NCI-H2081 treated with DMSO at 0.1 percent for 48 hours (cell line): ENCODE data around the gene FAM120A.

ENCODE experiments used
- DNase-seq: peaks from one replicate; lab custom pipeline; 2025; lab: John Stamatoyannopoulos, UW

The FAM120A gene

GRCh38 chr9:93579711-93580516 is 128.4 kb downstream of the FAM120A start:
- DNase-seq: no peak

GRCh38 chr9:93580654-93581380 is 129.3 kb downstream of the FAM120A start:
- DNase-seq: no peak

- DNase-seq: peak; percentile 91
Measured at GRCh38 chr9:93582115-93582514, 130.6 kb downstream of the FAM120A start.

GRCh38 chr9:93582550-93582949 is 131.1 kb downstream of the FAM120A start:
- DNase-seq: no peak

GRCh38 chr9:93585259-93585658 is 133.8 kb downstream of the FAM120A start:
- DNase-seq: no peak

- no peak for DNase-seq
Measured at GRCh38 chr9:93585695-93586094, 134.2 kb downstream of the FAM120A start.

GRCh38 chr9:93586290-93587057 is 135.0 kb downstream of the FAM120A start:
- DNase-seq: no peak

- no peak for DNase-seq
Measured at GRCh38 chr9:93587284-93587650, 135.8 kb downstream of the FAM120A start.

- DNase-seq: no peak
Measured at GRCh38 chr9:93587651-93588347, 136.3 kb downstream of the FAM120A start.

- DNase-seq: no peak
Measured at GRCh38 chr9:93588641-93589609, 137.4 kb downstream of the FAM120A start.

GRCh38 chr9:93589688-93590087 is 138.2 kb downstream of the FAM120A start:
- DNase-seq: no peak

GRCh38 chr9:93590609-93591234 is 139.2 kb downstream of the FAM120A start:
- DNase-seq: no peak

GRCh38 chr9:93591301-93592007 is 140.0 kb downstream of the FAM120A start:
- DNase-seq: no peak

- no peak for DNase-seq
Measured at GRCh38 chr9:93592008-93592642, 140.6 kb downstream of the FAM120A start.

- no peak for DNase-seq
Measured at GRCh38 chr9:93592643-93593021, 141.1 kb downstream of the FAM120A start.

- no peak for DNase-seq
Measured at GRCh38 chr9:93593144-93593658, 141.7 kb downstream of the FAM120A start.

GRCh38 chr9:93594041-93594756 is 142.7 kb downstream of the FAM120A start:
- DNase-seq: no peak

- no peak for DNase-seq
Measured at GRCh38 chr9:93595461-93595860, 144.0 kb downstream of the FAM120A start.
